GM18508 (cell line): ENCODE results near the gene GLIS2.

Source experiments
- ATAC-seq: cut with Tn5 transposase; IDR thresholded peaks from one replicate; pipeline ENCODE4 v1.9.1; 2021; ENCODE audit warnings: moderate number of reproducible peaks; ENCODE audit not compliant: insufficient read depth, unreplicated experiment

Gene GLIS2

GRCh38 chr16:4318967-4319366 lies 3.1 kb downstream of the GLIS2 start:
- no peak for ATAC-seq

- no peak for ATAC-seq
Observed at GRCh38 chr16:4319454-4320421, 3.9 kb downstream of the GLIS2 start.

GRCh38 chr16:4320571-4321137 lies 4.8 kb downstream of the GLIS2 start:
- ATAC-seq: no peak

DNA sequence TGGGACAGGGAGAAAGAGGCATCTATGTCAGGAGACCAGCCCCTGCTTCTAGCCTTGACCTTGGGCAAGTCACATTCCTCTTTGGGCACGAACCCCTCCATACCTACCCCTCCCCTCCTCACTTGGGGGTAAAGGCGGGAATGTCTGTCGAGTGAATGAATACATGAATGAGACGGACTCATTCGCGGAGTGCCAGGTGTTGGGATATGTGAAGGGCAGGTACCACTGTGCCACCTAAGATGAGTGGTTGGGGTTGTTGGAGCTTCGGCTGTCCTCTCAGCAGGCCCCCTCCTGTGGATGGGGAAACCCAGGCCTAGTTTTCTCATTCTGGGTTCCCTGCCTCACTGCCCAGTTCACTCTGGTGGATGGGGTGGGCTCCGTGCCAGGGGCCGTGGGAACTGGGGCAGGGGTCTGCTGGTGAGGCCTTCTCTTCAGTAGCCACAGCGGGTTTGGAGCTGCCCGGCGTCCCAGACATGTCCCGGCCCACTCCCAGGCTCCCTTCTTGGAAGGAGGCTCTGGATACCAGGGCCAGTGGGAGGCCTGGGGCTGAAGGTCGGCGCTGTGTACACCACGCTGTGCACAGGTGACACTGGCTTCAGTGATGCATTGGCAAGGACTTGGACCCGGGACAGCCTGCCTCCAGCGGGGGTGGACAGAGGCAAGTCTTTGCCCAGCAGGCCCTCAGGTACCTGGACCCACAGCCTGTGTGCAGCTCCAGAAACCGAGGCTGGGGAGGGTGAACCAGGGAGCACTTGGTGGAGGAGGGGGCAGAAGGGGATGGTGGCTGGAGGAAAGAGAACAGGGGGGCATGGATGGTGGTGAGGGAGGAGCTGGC lies 5.6 kb downstream of the GLIS2 start:
- no peak for ATAC-seq

DNA sequence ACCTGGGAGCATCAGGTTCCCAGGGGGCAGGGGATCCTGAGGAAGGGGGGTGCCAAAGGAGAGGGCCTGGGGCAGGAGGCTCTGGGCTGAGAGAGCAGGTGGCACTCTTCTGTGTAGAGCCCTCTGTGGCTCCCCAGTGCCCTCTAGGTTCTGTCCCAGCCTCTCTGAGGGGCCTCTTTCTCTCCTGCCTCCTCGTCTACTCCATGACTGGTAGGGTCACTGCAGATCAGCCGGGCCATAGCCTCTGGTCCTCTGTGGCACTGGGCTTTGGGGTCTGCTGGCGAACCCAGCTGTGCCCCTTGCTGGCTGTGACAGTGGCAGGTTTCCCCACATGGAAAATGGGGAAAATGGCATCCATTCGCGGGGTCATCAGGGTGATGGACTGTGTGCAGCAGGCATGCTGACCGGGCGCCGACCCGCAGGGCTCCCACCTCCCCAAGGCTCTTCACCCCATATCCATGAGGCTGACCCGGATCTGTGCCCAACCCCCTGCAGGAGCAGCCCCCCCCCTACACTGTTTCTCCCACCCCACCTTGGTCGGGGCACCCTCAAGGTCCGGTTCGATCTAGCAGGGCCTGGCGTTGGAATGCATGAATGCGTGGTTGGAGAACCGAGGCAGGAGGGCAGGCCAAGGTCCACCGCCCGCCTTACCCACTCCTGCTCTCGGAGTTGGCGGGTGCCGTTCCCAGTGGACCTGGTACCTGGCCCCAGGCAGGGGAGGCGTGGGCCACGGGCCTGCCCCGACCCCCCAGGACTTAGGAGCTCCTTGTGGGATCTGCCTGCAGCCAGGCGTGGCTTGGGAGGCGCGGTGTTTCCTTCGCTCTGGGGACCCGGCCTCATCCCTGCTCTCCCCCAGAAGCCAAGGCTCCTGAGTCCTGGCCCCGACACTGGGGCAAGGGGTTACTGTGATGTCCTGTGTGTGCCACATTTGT lies 6.5 kb downstream of the GLIS2 start:
- ATAC-seq: no peak

- ATAC-seq: no peak
Observed at GRCh38 chr16:4323071-4323844, 7.4 kb downstream of the GLIS2 start.

GRCh38 chr16:4323845-4324488 lies 8.1 kb downstream of the GLIS2 start:
- ATAC-seq: no peak

DNA sequence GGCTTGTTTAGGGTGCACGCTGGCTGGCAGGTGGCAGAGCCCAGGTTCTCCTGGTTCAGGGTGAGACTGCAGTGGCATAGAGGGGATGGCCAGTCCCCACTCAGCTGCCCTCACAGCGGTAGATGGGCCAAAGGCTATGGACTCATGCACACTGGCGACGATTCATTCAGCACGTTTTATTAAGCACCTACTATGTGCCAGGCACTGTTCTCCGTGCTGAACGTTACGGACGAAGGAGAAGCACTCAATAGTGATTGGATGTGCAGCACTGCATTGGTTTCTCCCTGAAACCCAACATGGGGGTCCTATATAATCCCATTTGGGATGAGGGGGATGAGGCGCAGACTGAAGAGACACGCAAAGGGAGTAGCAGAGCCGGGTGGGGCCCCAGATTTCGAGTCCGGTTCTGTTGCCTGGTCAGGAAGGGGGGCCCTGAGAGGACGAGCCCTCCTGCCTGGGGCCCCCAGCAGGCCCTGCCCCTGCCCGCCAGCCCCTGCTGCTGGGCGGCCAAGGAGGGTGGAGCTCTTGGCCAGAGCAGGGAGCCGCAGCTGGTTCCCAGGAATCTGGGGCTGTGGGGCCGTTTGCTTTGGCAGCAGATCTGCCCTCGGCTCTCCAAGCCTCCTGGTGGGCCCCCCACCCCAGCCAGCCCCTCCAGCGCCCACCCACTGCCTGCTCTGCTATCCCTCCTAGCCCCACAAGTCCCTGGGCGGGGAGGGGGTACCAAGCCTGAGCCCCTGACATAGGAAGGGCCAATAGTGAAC lies 8.8 kb downstream of the GLIS2 start:
- ATAC-seq: no peak

DNA sequence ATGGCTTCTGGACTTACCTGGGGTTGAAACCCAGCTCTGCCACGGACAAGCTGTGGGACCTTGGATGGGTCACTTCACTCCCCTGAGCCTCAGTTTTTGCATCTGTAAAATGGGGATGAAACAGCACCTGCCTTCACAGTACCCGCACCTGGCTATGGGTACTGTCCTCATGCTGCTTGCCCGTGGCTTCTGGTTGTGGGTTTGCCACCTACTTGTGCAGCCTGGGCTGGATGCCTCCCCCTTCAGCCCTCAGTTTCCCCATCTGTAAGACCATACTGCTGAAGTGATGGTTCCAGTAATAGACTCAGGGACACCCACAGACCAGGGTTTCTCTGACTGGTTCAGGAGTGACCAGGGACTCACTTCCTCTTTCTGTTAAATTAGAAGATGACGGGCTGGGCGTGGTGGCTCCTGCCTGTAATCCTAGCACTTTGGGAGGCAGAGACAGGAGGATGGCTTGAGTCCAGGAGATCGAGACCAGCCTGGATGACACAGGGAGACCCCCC lies 9.4 kb downstream of the GLIS2 start:
- no peak for ATAC-seq

DNA sequence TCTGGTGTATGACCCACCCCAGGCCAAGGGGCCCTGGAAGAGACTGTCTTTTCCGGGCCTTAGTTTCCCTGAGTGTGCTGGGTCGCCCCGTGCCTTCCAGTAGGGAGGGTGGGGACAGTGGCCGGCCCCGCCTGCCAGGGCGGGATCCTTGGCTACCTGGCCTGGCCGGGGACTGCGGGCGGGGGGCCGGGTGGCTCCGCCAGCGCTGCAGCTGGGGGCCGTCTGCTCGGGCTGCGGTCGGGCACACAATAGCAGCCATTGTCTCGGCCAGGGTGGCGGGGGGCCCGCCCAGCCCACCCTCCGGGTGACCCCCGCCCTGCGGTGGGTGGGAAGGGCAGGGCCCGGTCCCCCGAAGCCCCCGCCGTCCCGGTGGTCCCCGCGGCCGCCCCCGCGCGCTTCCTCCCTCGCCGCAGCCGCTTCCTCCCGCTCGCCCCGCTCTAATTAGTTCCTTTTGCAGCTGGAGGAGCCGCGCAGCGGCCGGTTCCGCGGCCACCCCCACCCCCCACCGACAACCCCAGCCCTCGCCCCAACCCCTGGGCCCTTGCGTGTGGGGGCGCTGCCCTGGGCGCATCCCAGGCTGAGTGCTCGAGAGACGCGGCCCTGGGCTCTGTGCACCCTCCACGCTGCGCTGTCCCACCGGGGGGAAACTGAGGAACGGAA lies 11.6 kb downstream of the GLIS2 start:
- no peak for ATAC-seq

DNA sequence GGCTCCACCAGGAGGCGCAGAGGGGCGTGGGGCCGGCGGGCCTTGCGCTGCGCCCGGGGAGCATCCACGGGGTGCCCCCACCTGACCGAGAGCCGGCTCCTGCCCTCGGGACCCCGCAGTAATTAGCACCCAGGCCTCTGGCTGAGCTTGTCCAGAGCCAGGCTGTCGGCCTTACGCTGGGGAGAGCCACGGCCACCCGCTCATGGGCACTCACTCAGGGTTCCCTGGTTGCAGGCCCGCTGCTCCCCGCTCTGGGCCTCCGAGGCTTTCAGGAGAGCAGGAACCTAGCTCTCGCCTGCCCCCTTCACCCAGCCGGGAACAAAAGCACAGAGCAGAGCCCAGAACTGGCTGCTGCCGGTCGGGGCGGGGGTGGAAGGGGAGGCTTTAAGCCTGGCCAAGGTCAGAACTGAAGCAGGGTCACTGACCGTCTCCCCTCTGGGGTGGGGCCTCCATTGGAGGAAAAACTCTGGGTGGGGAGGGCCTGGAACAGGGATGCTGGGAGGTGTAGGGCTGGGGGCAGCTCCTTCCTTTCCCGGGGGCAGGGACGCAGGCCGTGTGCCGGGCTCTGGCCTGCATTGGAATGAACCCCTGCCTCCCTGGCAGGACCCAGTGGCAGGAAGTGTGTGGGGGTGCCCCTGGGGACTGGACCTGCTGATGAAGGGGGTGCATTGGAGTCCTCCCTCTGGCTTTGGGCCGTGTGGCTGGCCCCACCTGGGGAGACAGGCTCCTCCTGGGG lies 12.3 kb downstream of the GLIS2 start:
- ATAC-seq: no peak

DNA sequence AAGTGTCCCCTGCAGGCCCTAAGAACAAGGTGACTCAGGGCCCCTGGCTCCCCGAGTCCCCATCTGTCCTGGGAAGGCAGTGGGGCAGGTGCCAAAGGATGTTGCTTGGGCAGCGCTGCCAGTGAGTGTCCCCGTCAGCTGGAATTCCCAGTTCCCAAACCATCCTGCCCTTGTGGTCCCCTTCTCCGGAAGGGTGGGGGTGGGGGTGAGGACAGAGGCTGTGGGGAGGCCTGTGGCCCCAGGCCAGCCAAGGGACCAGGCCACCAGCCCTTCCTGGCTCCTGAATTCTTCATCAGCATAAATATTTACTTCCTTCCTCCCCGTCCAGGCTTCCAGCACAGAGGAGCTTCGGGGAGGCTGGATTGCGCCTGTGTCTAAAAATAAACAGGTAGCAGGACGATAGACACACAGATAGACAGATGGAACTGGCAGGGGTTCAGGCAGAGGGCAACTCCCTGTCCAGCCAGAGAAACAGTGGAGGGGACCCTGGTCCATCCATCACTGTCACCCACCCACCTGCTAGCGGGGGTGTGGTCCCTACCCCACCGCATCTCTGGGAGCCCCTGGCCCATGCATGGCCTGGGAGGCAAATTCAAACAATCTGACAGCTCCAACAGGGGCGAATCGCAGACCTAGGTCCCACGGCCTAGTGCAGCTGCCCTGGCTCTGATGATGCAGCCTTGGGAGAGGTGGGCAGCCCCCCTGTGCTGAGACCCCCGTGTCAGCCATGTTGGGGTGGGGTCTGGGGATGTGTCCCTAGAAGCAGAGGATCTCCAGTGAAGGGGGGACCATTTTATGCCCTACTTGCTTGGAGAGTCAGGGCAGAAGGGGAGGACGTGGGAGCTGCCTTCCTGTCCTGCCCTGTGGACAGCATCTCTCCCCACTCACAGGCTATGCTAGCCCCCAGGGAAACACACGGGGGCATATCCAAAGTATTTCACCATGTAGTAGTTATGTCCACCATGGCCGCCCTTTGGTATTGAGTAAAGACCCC lies 13.2 kb downstream of the GLIS2 start:
- no peak for ATAC-seq

DNA sequence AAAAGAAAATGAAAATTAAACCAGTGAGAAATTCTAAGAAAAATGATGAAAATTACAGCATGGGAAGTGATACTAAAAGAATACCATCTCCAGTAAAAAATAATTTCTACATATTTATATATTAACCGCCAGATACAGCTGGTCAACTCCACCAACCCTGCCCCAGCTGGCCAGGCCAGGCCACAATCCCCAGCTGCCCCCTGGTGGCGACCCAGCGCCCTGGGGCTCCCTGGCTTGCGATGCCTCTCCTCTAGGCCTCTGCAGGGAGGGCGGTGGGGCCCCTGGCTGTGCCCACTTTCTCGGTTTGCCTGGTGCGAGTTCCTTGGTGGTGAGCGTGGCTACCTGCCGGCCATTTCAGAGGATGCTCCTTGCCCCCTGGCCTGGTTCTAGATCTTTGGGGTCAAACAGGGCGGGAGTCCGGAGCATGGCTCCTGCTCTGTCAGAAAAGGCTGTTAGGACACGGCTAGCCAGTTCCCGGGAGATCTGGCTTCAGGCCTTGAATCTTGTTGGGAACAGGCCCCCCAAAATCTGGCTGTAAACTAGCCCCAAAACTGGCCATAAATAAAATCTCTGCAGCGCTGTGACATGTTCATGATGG lies 14.5 kb downstream of the GLIS2 start:
- no peak for ATAC-seq

GRCh38 chr16:4332083-4332482 lies 16.2 kb downstream of the GLIS2 start:
- ATAC-seq: no peak
